HCT116 (cell line): ENCODE data around the gene GALM. TPM values are rescaled to one million over a fixed set of nuclear protein-coding genes. Genes with fewer than 3 reads are reported as not detected.
"Not testable (repeated sequence)": the region's sequence is repeated elsewhere in the genome, so short reads cannot be mapped to it uniquely, and the experiment has no call there.

Source experiments
- ATAC-seq: fragments of 200-7000 bp; cut with Tn5 transposase; 2 replicates; pipeline ENCODE4 v1.9.1; 2020; ENCODE audit warnings: mild to moderate bottlenecking, moderate library complexity
- BruUV-seq: library from RNA; stranded (reverse); fragments of 400-500 nt; replicated peaks from 2 replicates; lab custom pipeline; 2021; lab: Mats Ljungman, UMichigan
- CTCF ChIA-PET: fragments of 300-600 bp; sonication (Branson Sonifier 250); formaldehyde crosslinking; loops from one replicate; lab custom pipeline; 2021; ENCODE audit warnings: antibody characterized with exemption; lab: Charles Lee
- POLR2A ChIA-PET: fragments of 300-600, 350-600 bp; sonication (Branson Sonifier 250); formaldehyde crosslinking; loops from one replicate; lab custom pipeline; 2021; ENCODE audit warnings: antibody characterized with exemption; lab: Charles Lee
- RAD21 ChIA-PET, 2 experiments: fragments of 300-600 bp; sonication (Branson Sonifier 250); formaldehyde crosslinking; loops; one replicate each; lab custom pipeline; 2023; ENCODE audit warnings: low total read pairs in 2 of 2; ENCODE audit not compliant: uncharacterized antibody in 2 of 2, unreplicated experiment in 2 of 2, low non-redundant PET in 1 of 2; lab: Charles Lee
- DNase-seq: peaks from one replicate; pipeline ENCODE4 v3.0.0-alpha.2; 2010; ENCODE audit warnings: low read depth, low spot score
- H2AFZ ChIP-seq: fragments of 200-600 bp; shearing (Covaris generic), sonication (generic); 2 replicates; pipeline ENCODE4 v1.6.1; 2017; ENCODE audit warnings: low read depth, mixed run types, mixed read lengths, antibody characterized with exemption, low read length; ENCODE audit not compliant: poor library complexity, severe bottlenecking
- H3K27ac ChIP-seq: 2 replicates; pipeline ENCODE4 v1.5.1; 2012; ENCODE audit warnings: low read depth, low read length
- H3K27me3 ChIP-seq: fragments of 200-600 bp; sonication (generic); 2 replicates; pipeline ENCODE4 v1.6.1; 2016; ENCODE audit warnings: mixed run types, low read length, mixed read lengths; ENCODE audit not compliant: insufficient read depth
- H3K36me3 ChIP-seq, 2 experiments: fragments of 200-500 bp in 1 of 2; fragments of 200-600 bp in 1 of 2; sonication (Bioruptor generic) in 1 of 2; sonication (generic) in 1 of 2; 2 replicates each; pipeline versions ENCODE4 v1.5.1 to v1.6.1; 2014 to 2016; ENCODE audit warnings: low read length in 2 of 2, inconsistent platforms in 1 of 2, mixed read lengths in 1 of 2, mixed run types in 1 of 2; ENCODE audit not compliant: insufficient read depth in 2 of 2, control insufficient read depth in 1 of 2
- H3K4me1 ChIP-seq, 2 experiments: fragments of 200-600 bp in 1 of 2; sonication (generic) in 1 of 2; 2 replicates each; pipeline versions ENCODE4 v1.5.1 to v1.6.1; 2012 to 2017; ENCODE audit warnings: low read length in 2 of 2, inconsistent platforms in 1 of 2, mild to moderate bottlenecking in 1 of 2, mixed read lengths in 1 of 2, mixed run types in 1 of 2, moderate library complexity in 1 of 2; ENCODE audit not compliant: insufficient read depth in 2 of 2, control insufficient read depth in 1 of 2
- H3K4me2 ChIP-seq: fragments of 200-600 bp; sonication (generic); 2 replicates; pipeline ENCODE4 v1.6.1; 2017; ENCODE audit warnings: mixed run types, low read length, mixed read lengths
- H3K4me3 ChIP-seq, 2 experiments: fragments of 200-600 bp in 1 of 2; sonication (generic) in 1 of 2; replicated peaks in 1 of 2; 2 replicates each; pipeline ENCODE4 v1.5.1; 2011 to 2016; ENCODE audit warnings: low read length in 2 of 2, control low read depth in 1 of 2, low read depth in 1 of 2, mild to moderate bottlenecking in 1 of 2, mixed read lengths in 1 of 2, mixed run types in 1 of 2
- H3K79me2 ChIP-seq: fragments of 200-600 bp; sonication (generic); 2 replicates; pipeline ENCODE4 v1.6.1; 2017; ENCODE audit warnings: mild to moderate bottlenecking, mixed run types, low read length, moderate library complexity, mixed read lengths; ENCODE audit not compliant: insufficient read depth
- H3K9ac ChIP-seq: fragments of 200-600 bp; sonication (generic); 2 replicates; pipeline ENCODE4 v1.6.1; 2016; ENCODE audit warnings: low read length, mixed read lengths
- H3K9me2 ChIP-seq: fragments of 200-600 bp; sonication (generic), shearing (Covaris generic); 2 replicates; pipeline ENCODE4 v1.6.1; 2017; ENCODE audit warnings: mixed run types, mild to moderate bottlenecking, moderate library complexity; ENCODE audit not compliant: insufficient read depth
- H3K9me3 ChIP-seq, 2 experiments: fragments of 200-500 bp in 1 of 2; fragments of 200-600 bp in 1 of 2; sonication (Bioruptor generic) in 1 of 2; sonication (generic) in 1 of 2; 2 replicates each; pipeline ENCODE4 v1.6.1; 2014 to 2017; ENCODE audit warnings: low read length in 2 of 2, mixed read lengths in 2 of 2, inconsistent platforms in 1 of 2, low read depth in 1 of 2, mild to moderate bottlenecking in 1 of 2, mixed run types in 1 of 2, moderate library complexity in 1 of 2; ENCODE audit not compliant: control insufficient read depth in 1 of 2, insufficient read depth in 1 of 2
- H4K20me1 ChIP-seq: fragments of 200-600 bp; sonication (generic), shearing (Covaris generic); 2 replicates; pipeline ENCODE4 v1.6.1; 2017; ENCODE audit warnings: mixed run types, mild to moderate bottlenecking, moderate library complexity; ENCODE audit not compliant: insufficient read depth
- CEBPB ChIP-seq: IDR thresholded peaks from 2 replicates; pipeline ENCODE4 v1.6.1; 2012; ENCODE audit warnings: low read depth
- EGR1 ChIP-seq: IDR thresholded peaks from 2 replicates; pipeline ENCODE4 v1.6.1; 2012; ENCODE audit warnings: low read depth
- EZH2 ChIP-seq: fragments of 200-600 bp; sonication (generic); IDR thresholded peaks from 2 replicates; pipeline ENCODE4 v1.6.1; 2017; ENCODE audit warnings: antibody characterized with exemption, mixed run types
- EZH2phosphoT487 ChIP-seq: fragments of 200-600 bp; IDR thresholded peaks from 2 replicates; pipeline ENCODE4 v1.6.1; 2018; ENCODE audit warnings: antibody characterized with exemption, borderline replicate concordance
- FOSL1 ChIP-seq: IDR thresholded peaks from 2 replicates; pipeline ENCODE4 v1.6.1; 2012; ENCODE audit warnings: low read depth
- POLR2A ChIP-seq: IDR thresholded peaks from 2 replicates; pipeline ENCODE4 v1.7.0; 2011; ENCODE audit warnings: borderline replicate concordance; ENCODE audit not compliant: insufficient read depth, insufficient read length; ENCODE audit errors: extremely low read depth
- POLR2AphosphoS5 ChIP-seq: IDR thresholded peaks from 2 replicates; pipeline ENCODE4 v1.6.1; 2011; ENCODE audit warnings: mild to moderate bottlenecking, low read depth, low read length, moderate library complexity
- SP1 ChIP-seq: IDR thresholded peaks from 2 replicates; pipeline ENCODE4 v1.6.1; 2012; ENCODE audit warnings: low read depth
- YY1 ChIP-seq: IDR thresholded peaks from 2 replicates; pipeline ENCODE4 v1.6.1; 2011; ENCODE audit warnings: low read length, low read depth, moderate library complexity, mild to moderate bottlenecking; ENCODE audit not compliant: insufficient replicate concordance; ENCODE audit errors: extremely low read depth
- ZNF274 ChIP-seq: fragments of 200-500 bp; sonication (Bioruptor generic); IDR thresholded peaks from 2 replicates; pipeline ENCODE4 v1.6.1; 2014; ENCODE audit warnings: mild to moderate bottlenecking, low read depth, low read length, inconsistent platforms
- intact Hi-C: fragments of 100-400 bp; cut with micrococcal nuclease; formaldehyde crosslinking; loops from 2 replicates; pipeline ENCODE4 v1.10.0; 2022
- total RNA-seq: library from RNA; stranded (reverse); gene quantifications from one replicate; pipeline ENCODE4 v1.2.1, GENCODE V29; 2021; ENCODE audit not compliant: unreplicated experiment

The GALM gene
- total RNA-seq, 1 experiment from 2014 or later, result 10.2 TPM

DNA sequence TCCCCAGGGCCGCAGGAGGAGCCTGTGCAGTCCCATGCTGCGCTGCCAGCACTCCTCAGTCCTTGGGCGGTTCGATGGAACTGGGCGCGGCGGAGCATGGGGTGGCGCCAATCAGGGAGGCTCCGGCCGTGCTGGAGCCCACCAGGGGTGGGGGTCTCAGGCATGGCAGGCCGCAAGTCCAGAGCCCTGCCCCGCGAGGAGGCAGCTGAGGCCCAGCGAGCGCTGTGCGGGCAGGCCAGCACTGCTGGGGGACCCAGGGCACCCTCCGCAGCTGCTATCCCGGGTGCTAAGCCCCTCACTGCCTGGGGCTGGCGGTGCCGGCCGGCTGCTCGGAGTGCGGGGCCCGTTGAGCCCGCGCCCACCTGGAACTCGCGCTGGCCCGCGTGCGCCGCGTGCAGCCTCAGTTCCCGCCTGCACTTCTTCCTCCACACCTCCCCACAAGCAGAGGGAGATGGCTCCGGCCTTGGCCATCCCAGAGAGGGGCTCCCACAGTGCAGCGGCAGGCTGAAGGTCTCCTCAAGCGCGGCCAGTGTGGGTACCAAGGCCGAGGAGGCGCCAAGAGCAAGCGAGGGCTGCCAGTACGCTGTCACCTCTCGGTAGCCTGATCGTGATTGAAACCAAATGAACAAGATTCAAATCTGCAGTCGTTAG, 22.8 kb upstream of the GALM start:
- Histone ChIP-seq H3K79me2 (no peaks in the 10 kb centered on the region), H3K9me3 (no peaks in the 10 kb centered on the region), H2AFZ (no peak overlapping the region), H3K9ac (no peak overlapping the region), H3K27ac (no peak overlapping the region), H4K20me1 (no peaks in the 10 kb centered on the region), H3K36me3 (no peaks in the 10 kb centered on the region), H3K4me3 (no peak overlapping the region), H3K4me1 (peaks cover 0 to 5% of the 10 kb centered on the region in 2 experiments; a peak in 2 of 4 replicates), H3K4me2 (no peak overlapping the region), H3K27me3 (no peaks in the 10 kb centered on the region), H3K9me2 (no peaks in the 10 kb centered on the region)
- ChIA-PET RAD21 (no interaction called here), POLR2A (no interaction called here), CTCF (no interaction called here)
- intact Hi-C loops, result no loop called here
- ATAC-seq (no peak), DNase-seq (no peak)
- BruUV-seq, result no TSS peak
- TF ChIP-seq ZNF274 (no peak), POLR2AphosphoS5 (no peak), SP1 (no peak), EZH2 (no peak), YY1 (no peak), EGR1 (no peak), FOSL1 (no peak), EZH2phosphoT487 (no peak), CEBPB (no peak), POLR2A (no peak)

DNA sequence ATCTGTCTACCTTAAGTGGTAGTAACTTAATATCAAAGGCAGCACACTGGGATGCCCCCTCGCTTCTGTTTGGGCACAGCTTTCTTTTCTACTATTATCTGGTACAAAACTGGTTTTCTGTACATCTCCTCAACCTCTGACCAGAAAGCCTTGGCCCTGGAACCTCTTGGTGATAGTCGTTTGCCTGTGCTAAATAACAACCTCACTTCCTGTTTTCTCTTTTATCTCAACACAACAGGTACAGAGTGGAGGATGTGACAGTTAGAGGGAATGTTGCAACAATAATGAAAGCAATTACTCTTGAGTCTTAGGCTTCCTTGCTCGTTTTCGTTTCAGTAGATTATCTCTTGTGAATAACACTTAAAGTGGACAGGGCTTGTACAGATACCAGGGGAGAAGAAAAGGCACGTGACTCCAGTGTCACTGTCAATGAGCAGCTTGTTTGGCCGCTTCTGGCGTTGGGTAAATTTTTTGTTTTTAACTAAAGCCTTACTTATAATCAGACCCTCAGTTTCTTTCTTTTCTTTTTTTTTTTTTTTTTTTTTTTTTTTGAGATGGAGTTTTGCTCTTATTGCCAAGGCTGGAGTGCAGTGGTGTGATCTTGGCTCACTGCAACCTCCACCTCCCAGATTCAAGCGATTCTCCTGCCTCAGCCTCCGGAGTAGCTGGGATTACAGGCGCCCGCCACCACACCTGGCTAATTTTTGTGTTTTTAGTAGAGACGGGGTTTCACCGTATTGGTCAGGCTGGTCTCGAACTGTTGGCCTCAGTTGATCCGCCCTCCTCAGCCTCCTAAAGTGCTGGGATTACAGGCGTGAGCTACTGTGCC, 22.0 kb upstream of the GALM start:
- H4K20me1 ChIP-seq, H2AFZ ChIP-seq, H3K9me2 ChIP-seq, DNase-seq, H3K4me2 ChIP-seq, intact Hi-C loops, RAD21 ChIA-PET, ATAC-seq, H3K4me1 ChIP-seq, POLR2A ChIA-PET, H3K27ac ChIP-seq, H3K79me2 ChIP-seq, H3K36me3 ChIP-seq, BruUV-seq, H3K27me3 ChIP-seq, CTCF ChIA-PET, H3K9ac ChIP-seq, H3K9me3 ChIP-seq, H3K4me3 ChIP-seq: not testable (repeated sequence)
